PFSK-1 (cell line): Measurements from ENCODE around the gene MINDY4.

ENCODE experiments used
- FOXP2 ChIP-seq: optimal IDR thresholded peaks from 2 replicates; pipeline ENCODE3; 2011; ENCODE audit warnings: borderline replicate concordance, control low read depth, inconsistent platforms; ENCODE audit not compliant: insufficient read depth; ENCODE audit errors: extremely low read length, extremely low read depth
- POLR2AphosphoS5 ChIP-seq: IDR thresholded peaks from 2 replicates; pipeline ENCODE4 v1.6.1; 2012; ENCODE audit warnings: low read depth, mild to moderate bottlenecking, control low read depth, low read length, moderate library complexity
- SIN3A ChIP-seq: IDR thresholded peaks from 2 replicates; pipeline ENCODE4 v1.6.1; 2012; ENCODE audit warnings: mild to moderate bottlenecking, low read length, moderate library complexity, borderline replicate concordance; ENCODE audit not compliant: insufficient read depth
- TAF1 ChIP-seq: IDR thresholded peaks from 2 replicates; pipeline ENCODE4 v1.6.1; 2012; ENCODE audit warnings: low read length, control low read depth, borderline replicate concordance; ENCODE audit not compliant: insufficient read depth
- TF ChIP-seq, protein P1 (sequence below), 2 experiments: IDR thresholded peaks; 2 replicates each; pipeline versions ENCODE4 v1.6.1 to v1.8.0; 2011 to 2012; ENCODE audit warnings: low read depth in 2 of 2, low read length in 2 of 2, control low read depth in 1 of 2, inconsistent platforms in 1 of 2, mild to moderate bottlenecking in 1 of 2, moderate library complexity in 1 of 2; ENCODE audit not compliant: insufficient read depth in 1 of 2

DNA sequence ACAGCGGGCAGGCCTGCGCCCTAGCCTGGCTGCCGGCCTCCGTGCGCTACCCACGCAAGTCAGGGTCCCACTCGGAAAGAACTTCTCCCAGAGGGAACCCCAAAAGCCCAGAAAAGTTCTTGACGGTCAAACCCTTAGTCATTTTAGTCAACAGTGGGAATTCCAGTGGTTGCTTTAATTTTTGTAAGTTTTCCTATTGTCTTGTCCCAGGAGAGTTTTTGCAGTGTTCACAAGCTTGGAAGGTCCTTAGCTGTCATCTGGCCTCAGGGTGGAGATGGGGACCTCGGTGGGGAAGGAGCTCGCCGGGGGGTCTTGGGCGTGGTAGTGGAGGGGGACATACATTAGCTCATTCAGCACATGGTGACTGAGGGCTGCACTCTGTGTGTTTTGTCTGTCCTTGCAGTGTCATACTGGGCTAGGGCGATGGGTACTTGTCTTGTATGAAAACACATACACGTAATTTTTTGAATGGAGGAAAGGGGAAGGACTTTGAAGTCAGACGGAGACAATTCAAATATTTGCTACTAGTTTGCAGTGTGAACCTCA lies 736 bp downstream of the MINDY4 start:
- TF ChIP-seq, protein P1, sequence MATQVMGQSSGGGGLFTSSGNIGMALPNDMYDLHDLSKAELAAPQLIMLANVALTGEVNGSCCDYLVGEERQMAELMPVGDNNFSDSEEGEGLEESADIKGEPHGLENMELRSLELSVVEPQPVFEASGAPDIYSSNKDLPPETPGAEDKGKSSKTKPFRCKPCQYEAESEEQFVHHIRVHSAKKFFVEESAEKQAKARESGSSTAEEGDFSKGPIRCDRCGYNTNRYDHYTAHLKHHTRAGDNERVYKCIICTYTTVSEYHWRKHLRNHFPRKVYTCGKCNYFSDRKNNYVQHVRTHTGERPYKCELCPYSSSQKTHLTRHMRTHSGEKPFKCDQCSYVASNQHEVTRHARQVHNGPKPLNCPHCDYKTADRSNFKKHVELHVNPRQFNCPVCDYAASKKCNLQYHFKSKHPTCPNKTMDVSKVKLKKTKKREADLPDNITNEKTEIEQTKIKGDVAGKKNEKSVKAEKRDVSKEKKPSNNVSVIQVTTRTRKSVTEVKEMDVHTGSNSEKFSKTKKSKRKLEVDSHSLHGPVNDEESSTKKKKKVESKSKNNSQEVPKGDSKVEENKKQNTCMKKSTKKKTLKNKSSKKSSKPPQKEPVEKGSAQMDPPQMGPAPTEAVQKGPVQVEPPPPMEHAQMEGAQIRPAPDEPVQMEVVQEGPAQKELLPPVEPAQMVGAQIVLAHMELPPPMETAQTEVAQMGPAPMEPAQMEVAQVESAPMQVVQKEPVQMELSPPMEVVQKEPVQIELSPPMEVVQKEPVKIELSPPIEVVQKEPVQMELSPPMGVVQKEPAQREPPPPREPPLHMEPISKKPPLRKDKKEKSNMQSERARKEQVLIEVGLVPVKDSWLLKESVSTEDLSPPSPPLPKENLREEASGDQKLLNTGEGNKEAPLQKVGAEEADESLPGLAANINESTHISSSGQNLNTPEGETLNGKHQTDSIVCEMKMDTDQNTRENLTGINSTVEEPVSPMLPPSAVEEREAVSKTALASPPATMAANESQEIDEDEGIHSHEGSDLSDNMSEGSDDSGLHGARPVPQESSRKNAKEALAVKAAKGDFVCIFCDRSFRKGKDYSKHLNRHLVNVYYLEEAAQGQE (IDR thresholded peaks at IDR 0.05; ENCODE audit: insufficient read depth in 1 of 2, low read depth in 2 of 2, low read length in 2 of 2): no peak
- TF ChIP-seq TAF1 (no peak), POLR2AphosphoS5 (no peak), SIN3A (no peak), FOXP2 (no peak)
